Large intestine (tissue), 3 donors: Measurements from ENCODE around the gene REEP2. TPM values are rescaled to one million over a fixed set of nuclear protein-coding genes. Genes with fewer than 3 reads are reported as not detected.

Experiments used
- DNase-seq, 2 donors: peaks; one replicate each; pipeline versions ENCODE4 v3.0.0 to v3.0.0-alpha.2; 2013
- H3K27ac ChIP-seq: one replicate; pipeline ENCODE4 v1.5.1; 2013; ENCODE audit warnings: low read length
- H3K27me3 ChIP-seq: 2 replicates; pipeline ENCODE4 v1.6.1; 2013; ENCODE audit warnings: low read length; ENCODE audit not compliant: control insufficient read depth, insufficient read depth
- H3K36me3 ChIP-seq: 2 replicates; pipeline ENCODE4 v1.6.1; 2013; ENCODE audit warnings: low read length; ENCODE audit not compliant: control insufficient read depth, insufficient read depth
- H3K4me1 ChIP-seq: one replicate; pipeline ENCODE4 v1.6.1; 2013; ENCODE audit warnings: low read length; ENCODE audit not compliant: control insufficient read depth, insufficient read depth
- H3K4me3 ChIP-seq: one replicate; pipeline ENCODE4 v1.5.1; 2013; ENCODE audit warnings: low read length
- H3K9me3 ChIP-seq: one replicate; pipeline ENCODE4 v1.6.1; 2013; ENCODE audit warnings: mild to moderate bottlenecking, low read depth, low read length, moderate library complexity; ENCODE audit not compliant: control insufficient read depth
- WGBS: methylation state at CpG from one replicate; pipeline ENCODE4 v1.1.5; 2013; ENCODE audit warnings: low lambda C conversion rate; ENCODE audit not compliant: insufficient coverage; 5-methylcytosine and 5-hydroxymethylcytosine counted together
- polyA plus RNA-seq: library from polyadenylated mRNA; unstranded; fragments of 120-200 nt; gene quantifications from one replicate; pipeline ENCODE4 v1.2.1, GENCODE V29; 2013

REEP2 gene
- polyA plus RNA-seq, 1 donor, result 38.6 TPM

DNA sequence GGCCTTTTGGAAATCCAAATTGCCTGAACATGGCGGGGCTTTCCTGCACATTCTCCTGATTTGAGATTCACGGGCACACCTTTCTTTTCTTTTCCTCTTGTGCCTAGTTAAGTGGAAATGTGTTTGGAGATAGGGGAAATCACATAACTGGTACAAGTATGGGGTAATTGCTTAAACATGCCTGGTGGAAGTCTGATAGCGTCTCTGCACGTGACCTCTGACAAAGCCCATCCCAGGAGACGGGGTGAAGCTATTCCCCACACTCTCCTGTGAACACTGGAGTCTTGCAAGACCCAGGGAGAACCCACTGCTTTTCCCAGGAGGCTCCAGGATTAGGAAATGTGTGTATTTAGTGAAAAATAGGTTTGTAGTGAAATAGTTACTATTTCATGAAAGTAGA lies 2.9 kb upstream of the REEP2 start:
- DNase-seq, result no peak
- no peaks in the 10 kb centered on the region for H3K27me3 ChIP-seq
- H3K4me3 ChIP-seq, result no peak overlapping the region
- WGBS, result no CpG with 5 or more reads among the region's 5 CpGs
- H3K36me3 ChIP-seq, result peaks cover 53% of the 10 kb centered on the region
- peaks cover 17% of the 10 kb centered on the region for H3K4me1 ChIP-seq
- H3K9me3 ChIP-seq, result no peaks in the 10 kb centered on the region
- no peak overlapping the region for H3K27ac ChIP-seq

DNA sequence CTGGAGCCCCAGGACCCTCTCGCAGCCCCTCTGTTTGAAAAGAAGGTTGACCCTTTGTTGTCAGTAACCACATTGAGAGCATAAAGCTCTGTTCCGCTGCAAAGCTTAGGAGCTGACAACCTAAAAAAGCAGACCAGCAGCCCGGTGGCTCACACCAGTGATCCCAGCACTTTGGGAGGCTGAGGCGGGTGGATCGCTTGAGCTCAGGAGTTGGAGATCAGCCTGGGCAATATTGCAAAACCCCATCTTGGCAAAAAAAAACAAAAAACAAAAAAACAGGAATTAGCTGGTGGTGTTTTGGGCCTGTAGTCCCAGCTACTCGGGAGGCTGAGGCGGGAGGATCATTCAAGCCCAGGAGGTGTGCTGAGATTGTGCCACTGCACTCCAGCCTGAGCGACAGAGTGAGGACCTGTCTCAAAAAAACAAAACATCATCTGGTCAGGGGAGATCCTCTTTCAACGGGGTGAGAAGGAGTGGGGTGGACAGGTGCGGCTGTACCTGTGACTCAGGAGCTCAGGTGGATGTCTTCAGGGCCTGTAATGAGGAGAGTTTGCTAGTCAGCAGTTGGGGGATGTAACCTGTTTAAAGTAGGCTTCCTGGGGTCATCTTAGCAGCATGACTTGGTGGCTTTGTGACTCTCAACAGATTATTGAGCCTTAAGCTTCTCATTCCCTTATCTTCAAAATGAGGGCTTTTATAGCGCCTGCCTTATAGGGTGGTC lies 694 bp upstream of the REEP2 start:
- H3K9me3 ChIP-seq, result no peaks in the 10 kb centered on the region
- no peak for DNase-seq
- peaks cover 36% of the 10 kb centered on the region for H3K36me3 ChIP-seq
- no peak overlapping the region for H3K27ac ChIP-seq
- peak overlapping the region; percentile 37 for H3K4me3 ChIP-seq
- H3K4me1 ChIP-seq, result peaks cover 17% of the 10 kb centered on the region
- WGBS, result no CpG with 5 or more reads among the region's 11 CpGs
- no peaks in the 10 kb centered on the region for H3K27me3 ChIP-seq

DNA sequence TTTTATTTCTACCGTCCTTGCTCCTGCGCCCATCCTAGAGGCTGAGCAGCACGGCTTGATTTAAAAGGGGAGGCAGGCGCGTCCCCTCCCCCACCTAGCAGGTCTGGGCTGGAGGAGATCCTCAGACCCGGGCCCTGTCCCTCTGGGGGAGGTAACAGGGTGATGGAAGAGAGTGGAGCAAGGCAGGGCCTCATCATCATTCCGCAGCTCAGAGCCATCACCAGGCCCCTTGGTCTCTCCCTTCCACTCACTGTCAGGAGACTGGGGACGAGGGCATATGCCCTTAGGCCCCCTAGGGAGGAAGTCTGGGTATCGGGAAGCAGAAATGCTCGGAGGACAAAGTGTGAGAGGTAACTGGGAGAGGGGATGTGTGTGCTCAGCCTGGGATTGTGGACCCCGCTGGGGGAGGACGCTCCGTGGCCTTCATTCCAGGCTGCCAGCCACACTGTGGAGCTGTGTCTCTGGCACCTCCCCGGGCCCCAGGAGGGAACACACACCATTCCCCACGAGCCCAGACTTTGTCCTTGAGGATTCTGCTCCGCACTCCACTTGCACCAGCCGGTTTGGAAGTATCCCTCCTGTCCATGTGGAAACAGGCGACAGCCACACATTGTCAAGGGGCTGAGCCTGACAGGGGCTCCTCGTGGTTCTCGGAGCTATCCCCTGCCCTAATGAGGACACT lies 761 bp downstream of the REEP2 start:
- peak in 1 of 2 donors; percentile 73 for DNase-seq
- H3K4me3 ChIP-seq, result peak overlapping the region; percentile 36
- H3K36me3 ChIP-seq, result peaks cover 24% of the 10 kb centered on the region
- H3K4me1 ChIP-seq, result peaks cover 27% of the 10 kb centered on the region
- H3K27ac ChIP-seq, result peak overlapping the region; percentile 24
- H3K27me3 ChIP-seq, result no peaks in the 10 kb centered on the region
- WGBS, result no CpG with 5 or more reads among the region's 20 CpGs
- H3K9me3 ChIP-seq, result no peaks in the 10 kb centered on the region

DNA sequence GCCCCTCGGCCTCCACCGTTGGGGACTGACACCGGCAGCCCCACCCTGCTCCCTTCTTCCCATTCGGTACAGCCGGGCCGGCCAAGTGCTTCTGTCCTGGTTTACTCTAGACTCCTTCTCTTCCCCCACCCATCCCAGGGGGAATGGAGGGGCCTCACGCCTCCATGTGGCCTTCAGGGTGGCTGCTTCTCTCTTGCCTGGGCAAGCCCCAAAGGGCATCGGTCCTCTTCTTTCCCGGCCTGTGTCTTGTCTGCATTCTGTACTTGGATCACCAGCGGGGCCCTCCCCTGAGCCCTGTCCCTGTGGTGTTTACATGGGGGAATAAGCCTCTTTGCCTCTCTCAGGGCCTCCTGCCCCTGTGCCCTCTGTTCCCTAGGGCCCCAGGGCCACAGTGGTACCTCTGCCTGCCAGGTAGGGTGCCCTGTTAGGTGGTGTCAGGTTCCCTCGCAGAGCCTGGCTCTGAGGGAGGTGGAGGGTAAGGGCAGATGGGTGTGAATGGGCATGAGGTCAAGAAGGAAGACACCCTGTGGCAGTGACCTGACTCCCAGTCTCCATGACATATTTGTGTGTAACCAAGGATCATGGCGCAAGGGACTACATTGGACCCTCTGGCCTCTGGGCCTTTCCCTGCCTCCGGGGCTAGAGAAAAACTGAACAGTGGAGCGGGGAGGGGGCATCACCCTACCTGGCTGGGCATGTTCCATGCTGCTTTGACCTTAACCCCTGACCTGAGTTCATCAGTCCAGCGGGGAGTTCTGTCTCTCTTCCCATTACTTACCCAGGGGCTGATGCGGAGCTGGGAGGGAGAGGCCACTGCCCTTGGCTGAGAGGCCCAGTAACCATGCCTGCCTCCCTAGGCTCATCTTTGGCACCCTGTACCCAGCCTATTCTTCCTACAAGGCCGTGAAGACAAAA lies 1.6 kb downstream of the REEP2 start:
- H3K36me3 ChIP-seq, result peaks cover 16% of the 10 kb centered on the region
- DNase-seq, result peak in 1 of 2 donors; percentile 63
- H3K9me3 ChIP-seq, result no peaks in the 10 kb centered on the region
- peak overlapping the region; percentile 36 for H3K4me3 ChIP-seq
- H3K27me3 ChIP-seq, result no peaks in the 10 kb centered on the region
- H3K27ac ChIP-seq, result peak overlapping the region; percentile 24
- no CpG with 5 or more reads among the region's 17 CpGs for WGBS
- peaks cover 35% of the 10 kb centered on the region for H3K4me1 ChIP-seq

DNA sequence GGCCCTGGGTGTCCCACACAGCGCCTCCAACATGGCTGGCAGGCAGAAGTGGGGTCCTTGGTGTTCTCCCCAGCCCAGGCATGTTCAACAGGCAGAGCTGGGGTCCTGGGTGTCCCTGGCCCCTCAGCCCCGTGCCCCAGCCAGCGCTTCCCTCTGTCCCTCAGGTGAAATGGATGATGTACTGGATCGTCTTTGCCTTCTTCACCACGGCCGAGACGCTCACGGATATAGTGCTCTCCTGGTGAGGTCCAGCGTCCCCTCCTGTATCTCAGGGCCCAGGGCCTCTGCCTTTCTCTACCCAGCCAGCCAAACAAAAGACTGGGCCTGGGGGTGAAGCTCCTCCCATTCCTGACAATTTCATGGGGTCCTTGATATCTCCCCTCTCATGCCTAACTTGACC lies 2.4 kb downstream of the REEP2 start:
- H3K27ac ChIP-seq, result no peak overlapping the region
- no peaks in the 10 kb centered on the region for H3K27me3 ChIP-seq
- DNase-seq, result no peak
- H3K4me1 ChIP-seq, result peaks cover 43% of the 10 kb centered on the region
- no peak overlapping the region for H3K4me3 ChIP-seq
- H3K9me3 ChIP-seq, result no peaks in the 10 kb centered on the region
- peaks cover 8% of the 10 kb centered on the region for H3K36me3 ChIP-seq
- WGBS, result no CpG with 5 or more reads among the region's 9 CpGs

DNA sequence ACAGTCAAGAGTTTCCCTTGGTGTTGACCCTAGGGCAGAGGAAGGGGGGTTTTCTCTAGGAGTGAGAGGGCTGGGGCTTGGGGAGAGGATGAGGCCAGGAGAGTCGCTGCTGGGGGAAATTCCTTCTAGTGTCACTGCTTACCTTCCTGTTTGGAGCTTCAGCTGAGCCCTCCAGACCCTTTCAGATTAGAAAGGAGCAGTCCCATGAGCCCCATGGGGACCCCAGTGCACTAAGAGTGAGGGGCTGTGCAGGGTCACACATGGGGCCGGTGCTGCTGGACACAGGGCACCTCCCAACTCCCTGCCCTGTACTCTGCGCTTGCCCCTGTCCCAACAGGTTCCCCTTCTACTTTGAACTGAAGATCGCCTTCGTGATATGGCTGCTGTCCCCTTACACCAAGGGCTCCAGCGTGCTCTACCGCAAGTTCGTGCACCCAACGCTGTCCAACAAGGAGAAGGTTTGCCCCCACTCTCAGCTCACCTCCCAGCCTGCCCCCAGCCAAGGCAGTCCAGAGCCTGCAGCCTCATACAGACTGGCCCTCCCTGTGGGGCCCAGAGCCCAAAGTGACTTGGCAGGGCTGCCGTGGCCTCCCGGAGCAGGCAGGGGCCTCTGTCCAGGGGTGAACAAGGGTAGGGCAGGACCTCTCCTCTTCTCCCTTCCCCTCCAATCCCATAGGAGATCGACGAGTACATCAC lies 5.4 kb downstream of the REEP2 start:
- WGBS, result no CpG with 5 or more reads among the region's 13 CpGs

DNA sequence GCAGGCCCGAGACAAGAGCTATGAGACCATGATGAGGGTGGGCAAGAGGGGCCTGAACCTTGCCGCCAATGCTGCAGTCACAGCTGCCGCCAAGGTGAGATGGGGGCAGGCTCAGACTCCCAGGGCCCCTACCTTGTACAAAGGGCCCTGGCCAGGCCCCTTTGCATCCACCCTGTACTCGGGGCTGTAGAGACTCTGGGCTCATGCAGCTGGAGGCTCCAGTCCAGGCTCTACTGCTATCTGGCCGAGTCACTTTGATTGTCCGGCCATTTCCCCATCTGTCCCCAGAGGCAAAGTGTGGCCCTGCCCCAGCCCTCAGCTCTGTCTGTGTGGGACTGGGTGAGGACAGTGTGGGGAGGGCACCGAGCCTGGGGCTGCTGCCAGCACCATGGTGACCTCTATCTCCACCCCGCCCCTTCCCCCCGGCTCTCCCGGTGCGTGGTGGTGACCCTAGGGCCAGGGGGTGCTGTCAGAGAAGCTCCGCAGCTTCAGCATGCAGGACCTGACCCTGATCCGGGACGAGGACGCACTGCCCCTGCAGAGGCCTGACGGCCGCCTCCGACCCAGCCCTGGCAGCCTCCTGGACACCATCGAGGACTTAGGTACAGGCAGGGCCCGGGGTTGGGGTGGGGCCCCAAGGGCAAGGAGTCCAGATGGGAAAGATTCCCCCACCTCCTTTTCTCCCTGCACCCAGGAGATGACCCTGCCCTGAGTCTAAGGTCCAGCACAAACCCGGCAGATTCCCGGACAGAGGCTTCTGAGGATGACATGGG lies 6.1 kb downstream of the REEP2 start:
- no peak overlapping the region for H3K4me3 ChIP-seq

More for the DNA sequence above, 5.4 kb downstream of the REEP2 start:
- Histone ChIP-seq H3K9me3 (no peaks in the 10 kb centered on the region), H3K4me3 (no peak overlapping the region), H3K27me3 (no peaks in the 10 kb centered on the region), H3K4me1 (peaks cover 49% of the 10 kb centered on the region), H3K36me3 (no peaks in the 10 kb centered on the region), H3K27ac (peak overlapping the region; percentile 44)
- DNase-seq, result no peak

DNA sequence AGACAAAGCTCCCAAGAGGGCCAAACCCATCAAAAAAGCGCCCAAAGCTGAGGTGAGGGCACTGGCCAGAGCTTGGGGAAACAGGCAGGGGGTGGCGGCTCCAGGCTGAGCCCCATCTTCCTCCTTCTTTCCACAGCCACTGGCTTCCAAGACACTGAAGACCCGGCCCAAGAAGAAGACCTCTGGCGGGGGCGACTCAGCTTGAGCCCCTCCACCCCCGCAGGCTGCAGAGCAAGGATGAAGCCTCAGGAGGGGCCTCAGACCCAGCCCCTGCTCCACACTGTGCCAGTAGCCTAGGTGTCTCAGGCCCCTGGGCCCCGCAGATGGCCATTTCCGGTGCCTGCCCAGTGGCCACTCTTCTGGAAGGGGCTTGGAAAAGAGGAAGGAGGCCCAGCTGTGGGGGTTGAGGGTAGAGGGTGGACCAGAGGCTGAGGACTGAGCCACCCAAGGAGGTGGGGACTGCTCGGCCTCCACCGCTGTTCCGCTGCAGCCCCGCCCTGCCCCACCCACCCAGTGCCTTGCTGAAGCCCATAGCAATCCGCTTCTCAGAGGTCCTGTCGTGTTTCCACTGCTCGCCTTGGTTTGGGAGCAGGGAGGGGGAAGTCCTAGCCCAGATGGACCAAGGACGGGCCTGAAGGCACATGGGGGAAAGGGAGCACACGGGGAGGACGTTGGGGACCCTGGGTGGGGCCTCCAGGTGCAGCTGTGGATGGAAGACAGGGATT lies 6.9 kb downstream of the REEP2 start:
- no peaks in the 10 kb centered on the region for H3K36me3 ChIP-seq
- WGBS, result no CpG with 5 or more reads among the region's 18 CpGs
- no peak overlapping the region for H3K4me3 ChIP-seq
- no peaks in the 10 kb centered on the region for H3K9me3 ChIP-seq
- no peaks in the 10 kb centered on the region for H3K27me3 ChIP-seq
- DNase-seq, result peak in 1 of 2 donors; percentile 57
- H3K4me1 ChIP-seq, result peaks cover 37% of the 10 kb centered on the region
- peak overlapping the region; percentile 60 for H3K27ac ChIP-seq

More for the DNA sequence above, 6.1 kb downstream of the REEP2 start:
- H3K9me3 ChIP-seq, result no peaks in the 10 kb centered on the region
- no CpG with 5 or more reads among the region's 22 CpGs for WGBS
- H3K4me1 ChIP-seq, result peaks cover 44% of the 10 kb centered on the region
- peak; percentile 83 to 90 for DNase-seq
- H3K36me3 ChIP-seq, result no peaks in the 10 kb centered on the region
- peak overlapping the region; percentile 44 for H3K27ac ChIP-seq
- no peaks in the 10 kb centered on the region for H3K27me3 ChIP-seq

DNA sequence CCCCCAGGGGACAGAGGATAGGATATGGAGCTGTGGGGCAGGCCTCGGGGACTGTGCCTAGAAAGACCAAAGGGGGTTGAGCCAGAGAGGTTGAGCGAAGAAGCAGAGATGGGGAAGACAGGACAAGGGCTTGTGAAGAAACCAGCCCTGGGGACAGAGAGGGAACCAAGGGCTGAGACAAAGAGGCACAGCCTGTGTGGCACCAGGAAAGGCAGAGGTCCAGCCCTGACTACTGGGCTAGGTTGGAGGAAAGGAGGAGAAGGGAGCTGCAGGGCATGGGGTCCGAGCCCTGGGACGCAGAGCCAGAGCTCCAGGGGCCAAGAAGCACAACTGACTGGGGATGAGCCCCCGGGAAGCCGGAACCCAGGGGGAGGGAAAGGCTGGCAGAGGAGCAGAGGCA lies 9.2 kb downstream of the REEP2 start:
- no peak for DNase-seq

More for the DNA sequence above, 9.2 kb downstream of the REEP2 start:
- Histone ChIP-seq H3K36me3 (no peaks in the 10 kb centered on the region), H3K27ac (no peak overlapping the region), H3K9me3 (no peaks in the 10 kb centered on the region), H3K4me3 (no peak overlapping the region), H3K4me1 (peaks cover 35% of the 10 kb centered on the region), H3K27me3 (no peaks in the 10 kb centered on the region)
- WGBS, result 81% methylated on average over 3 of the region's 6 CpGs
